ENCODE results near the gene ATN1.

DNA sequence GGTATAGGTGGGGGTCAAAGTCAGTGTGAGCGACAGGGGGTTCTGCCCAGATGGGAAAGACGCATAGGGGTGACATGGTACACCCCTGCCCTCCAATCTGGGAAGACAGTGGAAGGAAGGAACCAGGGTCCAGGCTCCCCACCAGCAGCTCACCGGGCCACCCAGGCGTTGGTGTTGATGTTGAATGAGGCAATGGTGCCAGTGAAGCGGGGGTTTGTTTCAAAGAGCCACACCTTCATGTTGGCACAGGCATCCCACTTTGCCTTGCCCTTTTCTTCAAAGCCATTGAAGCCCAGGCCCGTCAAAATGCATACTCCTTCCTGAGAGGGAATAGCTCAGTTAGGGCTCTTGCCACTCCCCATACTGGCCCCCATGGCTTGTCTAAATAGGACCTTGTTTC is 50.4 kb downstream of the ATN1 start:
- TF ChIP-seq EZH2 (IDR thresholded peaks at IDR 0.05) = no peak
- TF ChIP-seq, protein P1, sequence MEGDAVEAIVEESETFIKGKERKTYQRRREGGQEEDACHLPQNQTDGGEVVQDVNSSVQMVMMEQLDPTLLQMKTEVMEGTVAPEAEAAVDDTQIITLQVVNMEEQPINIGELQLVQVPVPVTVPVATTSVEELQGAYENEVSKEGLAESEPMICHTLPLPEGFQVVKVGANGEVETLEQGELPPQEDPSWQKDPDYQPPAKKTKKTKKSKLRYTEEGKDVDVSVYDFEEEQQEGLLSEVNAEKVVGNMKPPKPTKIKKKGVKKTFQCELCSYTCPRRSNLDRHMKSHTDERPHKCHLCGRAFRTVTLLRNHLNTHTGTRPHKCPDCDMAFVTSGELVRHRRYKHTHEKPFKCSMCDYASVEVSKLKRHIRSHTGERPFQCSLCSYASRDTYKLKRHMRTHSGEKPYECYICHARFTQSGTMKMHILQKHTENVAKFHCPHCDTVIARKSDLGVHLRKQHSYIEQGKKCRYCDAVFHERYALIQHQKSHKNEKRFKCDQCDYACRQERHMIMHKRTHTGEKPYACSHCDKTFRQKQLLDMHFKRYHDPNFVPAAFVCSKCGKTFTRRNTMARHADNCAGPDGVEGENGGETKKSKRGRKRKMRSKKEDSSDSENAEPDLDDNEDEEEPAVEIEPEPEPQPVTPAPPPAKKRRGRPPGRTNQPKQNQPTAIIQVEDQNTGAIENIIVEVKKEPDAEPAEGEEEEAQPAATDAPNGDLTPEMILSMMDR (IDR thresholded peaks at IDR 0.05) = no peak

All from neural progenitor cell (in vitro differentiated cells).